ENCODE data around the gene TNP2.

TNP2 gene

GRCh38 chr16:11268921-11269375 lies at the start of gene TNP2:
TNP2 (minus strand) TSS chr16:11269325; CDS start chr16:11269262, 63 bp downstream.
- CTCF ChIA-PET = interaction anchor here (0.6 to 1.7 kb wide), 3 partner anchors 13 to 1013 kb away, joined by 3 to 8 read pairs (median 3); partner anchors contain the start of gene SOCS1
- POLR2A ChIA-PET (ENCODE audit: low non-redundant PET) = no interaction called here
- DNase-seq (ENCODE audit: low spot score) = no peak
- H3K27ac ChIP-seq = no peak within 1 kb of the TSS
- no peak for TF ChIP-seq CTCF (conservative IDR thresholded peaks at IDR 0.05; ENCODE audit: low read depth)

GRCh38 chr16:11318817-11319216 lies 49.7 kb upstream of the TNP2 start:
- no peak overlapping the region for H3K27ac ChIP-seq
- no peak for DNase-seq (ENCODE audit: low spot score)
- POLR2A ChIA-PET (ENCODE audit: low non-redundant PET) = no interaction called here
- CTCF ChIA-PET = interaction anchor here (0.6 to 1.9 kb wide), 2 partner anchors 21 to 773 kb away, joined by 3 to 6 read pairs; no protein-coding TSS in a partner anchor
- no peak for TF ChIP-seq CTCF (conservative IDR thresholded peaks at IDR 0.05; ENCODE audit: low read depth)

DNA sequence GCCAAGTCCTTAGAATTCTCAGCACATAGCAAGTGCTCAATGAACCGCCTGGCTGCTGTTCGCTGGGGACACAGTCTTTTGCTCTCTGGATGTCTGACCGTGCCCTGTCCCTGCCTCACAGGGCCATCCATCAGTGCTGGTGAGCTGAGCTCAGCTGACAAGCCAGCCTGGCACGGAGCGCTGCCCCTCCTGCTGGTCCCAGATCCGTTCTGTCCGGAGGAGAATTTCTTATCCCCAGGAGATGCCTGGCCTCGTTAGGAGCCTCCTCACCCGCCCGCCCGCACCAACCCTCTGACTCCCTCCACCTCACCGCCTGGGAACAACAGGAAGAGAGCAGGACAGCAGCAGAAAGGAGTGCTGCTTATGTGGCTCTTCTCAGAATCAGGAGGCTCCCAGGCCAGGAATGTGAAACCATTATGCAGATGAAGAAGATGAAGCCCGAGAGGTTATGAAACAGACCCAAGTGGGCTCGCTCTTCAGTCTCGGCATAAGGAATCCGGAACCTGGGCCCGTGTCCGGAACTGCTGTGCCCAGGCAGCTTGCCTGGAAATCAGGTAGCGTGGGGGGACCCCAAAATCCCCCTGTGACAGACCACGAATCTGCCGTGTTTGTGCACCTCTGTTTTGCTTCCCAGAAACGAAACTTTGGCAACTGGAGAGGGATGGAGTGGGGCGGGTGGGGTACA lies 47.3 kb upstream of the TNP2 start:
- no peak for DNase-seq (ENCODE audit: low spot score)
- ChIA-PET POLR2A (ENCODE audit: low non-redundant PET) (no interaction called here), CTCF (interaction anchor here (0.6 kb wide), 1 partner anchor 856 kb away, joined by 5 read pairs; no protein-coding TSS in a partner anchor)
- TF ChIP-seq CTCF (conservative IDR thresholded peaks at IDR 0.05; ENCODE audit: low read depth) = no peak
- no peak overlapping the region for H3K27ac ChIP-seq

DNA sequence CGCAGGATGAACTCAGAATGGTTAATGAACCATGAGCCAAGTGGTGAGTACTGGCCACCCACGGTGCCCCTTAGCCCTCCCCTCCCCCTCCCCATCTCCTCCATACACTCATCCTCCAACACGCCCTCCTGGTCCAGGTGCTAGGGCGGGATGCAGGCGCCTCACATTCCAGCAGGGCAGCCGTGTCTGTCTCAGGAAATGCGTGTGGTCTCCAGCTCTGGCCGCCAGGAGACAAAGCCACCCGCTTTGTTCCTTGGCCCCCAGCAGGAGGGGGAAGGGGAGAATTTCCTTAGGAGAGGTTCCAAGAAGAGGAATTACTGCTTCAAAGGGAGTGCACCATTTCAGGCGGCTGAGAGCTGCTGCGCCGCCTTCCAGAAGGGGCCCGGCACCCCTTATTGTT lies 46.4 kb upstream of the TNP2 start:
- ChIA-PET CTCF (no interaction called here), POLR2A (ENCODE audit: low non-redundant PET) (no interaction called here)
- no peak overlapping the region for H3K27ac ChIP-seq
- DNase-seq (ENCODE audit: low spot score) = no peak
- no peak for TF ChIP-seq CTCF (conservative IDR thresholded peaks at IDR 0.05; ENCODE audit: low read depth)

- CTCF ChIA-PET = no interaction called here
- DNase-seq (ENCODE audit: low spot score) = no peak
- no peak for TF ChIP-seq CTCF (conservative IDR thresholded peaks at IDR 0.05; ENCODE audit: low read depth)
- POLR2A ChIA-PET (ENCODE audit: low non-redundant PET) = no interaction called here
- H3K27ac ChIP-seq = no peak overlapping the region
These were observed 45.3 kb upstream of the TNP2 start for GRCh38 chr16:11314309-11314894.

GRCh38 chr16:11313493-11314308 lies 44.6 kb upstream of the TNP2 start:
- TF ChIP-seq CTCF (conservative IDR thresholded peaks at IDR 0.05; ENCODE audit: low read depth) = no peak
- ChIA-PET CTCF (interaction anchor here (0.7 kb wide), 1 partner anchor 14 kb away, joined by 3 read pairs; no protein-coding TSS in a partner anchor), POLR2A (ENCODE audit: low non-redundant PET) (no interaction called here)
- no peak for DNase-seq (ENCODE audit: low spot score)
- no peak overlapping the region for H3K27ac ChIP-seq
